GM12892 (cell line): ENCODE results near the gene MYOCD.

Source experiments
- POLR2A ChIP-seq: IDR thresholded peaks from 2 replicates; pipeline ENCODE4 v1.6.1; 2011; ENCODE audit warnings: low read depth, low read length, control low read depth
- TAF1 ChIP-seq: IDR thresholded peaks from 2 replicates; pipeline ENCODE4 v1.6.1; 2011; ENCODE audit warnings: low read depth, mild to moderate bottlenecking, control low read depth, low read length, borderline replicate concordance

DNA sequence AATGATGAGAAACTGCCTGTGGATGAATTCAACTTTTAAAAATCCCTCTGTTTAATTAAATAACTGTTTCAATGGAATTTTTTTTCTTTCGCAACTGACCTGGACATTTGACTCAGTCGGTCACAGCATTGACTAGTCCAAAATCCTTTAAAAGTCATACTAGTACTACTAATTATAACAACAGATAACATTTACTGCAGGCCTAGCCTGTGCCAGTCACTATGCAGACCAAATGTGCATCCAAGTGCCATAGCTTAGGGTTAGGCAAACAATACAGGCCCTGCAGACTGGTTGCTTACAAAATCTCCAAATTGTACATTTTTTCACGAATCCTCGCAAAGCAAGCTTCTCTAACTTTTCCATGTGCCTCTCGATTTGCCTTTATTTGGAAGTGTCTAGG lies 56.6 kb downstream of the MYOCD start:
- no peak for TF ChIP-seq TAF1
- TF ChIP-seq POLR2A: no peak
